AG08396 (cell line): Measurements from ENCODE around the gene OSBPL7.

Experiments used
- DNase-seq: peaks from one replicate; pipeline ENCODE4 v3.0.0; 2012; ENCODE audit warnings: low spot score, mixed read lengths

The OSBPL7 gene

GRCh38 chr17:47821424-47822391 is at the start of gene OSBPL7:
Gene OSBPL7, minus strand, starts transcription at chr17:47821794. Its CDS starts 1,516 bp downstream, at chr17:47820278.
- DNase-seq = peak; percentile 85

GRCh38 chr17:47871048-47871447 is 49.5 kb upstream of the OSBPL7 start:
- DNase-seq = no peak

GRCh38 chr17:47870056-47870455 is 48.5 kb upstream of the OSBPL7 start:
- DNase-seq = no peak

GRCh38 chr17:47869114-47869513 is 47.5 kb upstream of the OSBPL7 start:
- no peak for DNase-seq

- no peak for DNase-seq
Measured at GRCh38 chr17:47867813-47868533, 46.4 kb upstream of the OSBPL7 start.

- no peak for DNase-seq
Measured at GRCh38 chr17:47866941-47867340, 45.3 kb upstream of the OSBPL7 start.

- DNase-seq = no peak
Measured at GRCh38 chr17:47864791-47865216, 43.2 kb upstream of the OSBPL7 start.

GRCh38 chr17:47862621-47863440 is 41.2 kb upstream of the OSBPL7 start:
- peak; percentile 89 for DNase-seq

- DNase-seq = no peak
Measured at GRCh38 chr17:47860386-47860785, 38.8 kb upstream of the OSBPL7 start.

GRCh38 chr17:47857551-47858455 is 36.2 kb upstream of the OSBPL7 start:
- no peak for DNase-seq

GRCh38 chr17:47856830-47857229 is 35.2 kb upstream of the OSBPL7 start:
- no peak for DNase-seq

- no peak for DNase-seq
Measured at GRCh38 chr17:47855737-47856136, 34.1 kb upstream of the OSBPL7 start.

- DNase-seq = no peak
Measured at GRCh38 chr17:47853616-47854015, 32.0 kb upstream of the OSBPL7 start.

GRCh38 chr17:47852113-47852949 is 30.7 kb upstream of the OSBPL7 start:
- no peak for DNase-seq

- DNase-seq = no peak
Measured at GRCh38 chr17:47851764-47852112, 30.1 kb upstream of the OSBPL7 start.

- DNase-seq = peak; percentile 87
Measured at GRCh38 chr17:47850692-47851573, 29.3 kb upstream of the OSBPL7 start, which contains the start of gene SP6. Gene SP6, minus strand, starts transcription at chr17:47851163. Its CDS starts 2,734 bp downstream, at chr17:47848429.

- no peak for DNase-seq
Measured at GRCh38 chr17:47850373-47850691, 28.7 kb upstream of the OSBPL7 start.

GRCh38 chr17:47848198-47848513 is 26.6 kb upstream of the OSBPL7 start:
- DNase-seq = no peak
